HG03045 (cell line): Measurements from ENCODE around the gene C10orf67.
"Not testable (repeated sequence)": the region's sequence is repeated elsewhere in the genome, so short reads cannot be mapped to it uniquely, and the experiment has no call there.

Source experiments
- ATAC-seq: cut with Tn5 transposase; IDR thresholded peaks from one replicate; pipeline ENCODE4 v1.9.1; 2021; ENCODE audit warnings: mild to moderate bottlenecking, moderate library complexity; ENCODE audit not compliant: unreplicated experiment

Gene C10orf67

GRCh38 chr10:23281044-23281433 lies 63.6 kb downstream of the C10orf67 start:
- no peak for ATAC-seq

- no peak for ATAC-seq
Measured at GRCh38 chr10:23280419-23281043, 64.1 kb downstream of the C10orf67 start.

- no peak for ATAC-seq
Measured at GRCh38 chr10:23275355-23275754, 69.2 kb downstream of the C10orf67 start.

- ATAC-seq = not testable (repeated sequence)
Measured at GRCh38 chr10:23274179-23274578, 70.4 kb downstream of the C10orf67 start.

GRCh38 chr10:23270531-23270930 lies 74.1 kb downstream of the C10orf67 start:
- ATAC-seq = no peak

GRCh38 chr10:23263441-23264164 lies 81.0 kb downstream of the C10orf67 start:
- no peak for ATAC-seq

GRCh38 chr10:23262928-23263327 lies 81.7 kb downstream of the C10orf67 start:
- no peak for ATAC-seq

- ATAC-seq = no peak
Measured at GRCh38 chr10:23258516-23258915, 86.1 kb downstream of the C10orf67 start.

GRCh38 chr10:23253780-23254179 lies 90.8 kb downstream of the C10orf67 start:
- no peak for ATAC-seq

- not testable (repeated sequence) for ATAC-seq
Measured at GRCh38 chr10:23252859-23253258, 91.7 kb downstream of the C10orf67 start.

GRCh38 chr10:23241779-23242178 lies 102.8 kb downstream of the C10orf67 start:
- ATAC-seq = not testable (repeated sequence)

- ATAC-seq = no peak
Measured at GRCh38 chr10:23238015-23238414, 106.6 kb downstream of the C10orf67 start.

GRCh38 chr10:23230582-23230981 lies 114.0 kb downstream of the C10orf67 start:
- ATAC-seq = no peak

- ATAC-seq = no peak
Measured at GRCh38 chr10:23217471-23217870, 127.1 kb downstream of the C10orf67 start.

GRCh38 chr10:23205972-23206642 lies 138.5 kb downstream of the C10orf67 start:
- no peak for ATAC-seq

- no peak for ATAC-seq
Measured at GRCh38 chr10:23204773-23205172, 139.8 kb downstream of the C10orf67 start.

- ATAC-seq = no peak
Measured at GRCh38 chr10:23203369-23204325, 140.9 kb downstream of the C10orf67 start.

GRCh38 chr10:23202779-23203178 lies 141.8 kb downstream of the C10orf67 start:
- no peak for ATAC-seq

- ATAC-seq = no peak
Measured at GRCh38 chr10:23201837-23202236, 142.8 kb downstream of the C10orf67 start.

GRCh38 chr10:23200997-23201652 lies 143.5 kb downstream of the C10orf67 start:
- no peak for ATAC-seq
